GM18502 (cell line): ENCODE results near the gene PSME3IP1.

Experiments used
- ATAC-seq: cut with Tn5 transposase; IDR thresholded peaks from one replicate; pipeline ENCODE4 v1.9.1; 2021; ENCODE audit warnings: mild to moderate bottlenecking; ENCODE audit not compliant: unreplicated experiment, poor library complexity

PSME3IP1 gene

GRCh38 chr16:57146735-57147134 lies 39.1 kb downstream of the PSME3IP1 start:
- ATAC-seq = no peak

GRCh38 chr16:57146040-57146647 lies 39.7 kb downstream of the PSME3IP1 start:
- no peak for ATAC-seq

- ATAC-seq = no peak
These were observed 40.5 kb downstream of the PSME3IP1 start for GRCh38 chr16:57145046-57146021.

- ATAC-seq = no peak
These were observed 41.8 kb downstream of the PSME3IP1 start for GRCh38 chr16:57144027-57144426.

- ATAC-seq = no peak
These were observed 42.5 kb downstream of the PSME3IP1 start for GRCh38 chr16:57143149-57143921.

GRCh38 chr16:57141822-57142631 lies 43.8 kb downstream of the PSME3IP1 start:
- ATAC-seq = no peak

GRCh38 chr16:57140931-57141668 lies 44.7 kb downstream of the PSME3IP1 start:
- ATAC-seq = no peak

- ATAC-seq = no peak
These were observed 47.4 kb downstream of the PSME3IP1 start for GRCh38 chr16:57138281-57138935.

GRCh38 chr16:57137566-57138273 lies 48.1 kb downstream of the PSME3IP1 start:
- no peak for ATAC-seq

GRCh38 chr16:57137043-57137442 lies 48.8 kb downstream of the PSME3IP1 start:
- ATAC-seq = no peak

GRCh38 chr16:57134982-57135381 lies 50.9 kb downstream of the PSME3IP1 start:
- no peak for ATAC-seq

- ATAC-seq = no peak
These were observed 52.0 kb downstream of the PSME3IP1 start for GRCh38 chr16:57133886-57134285.

GRCh38 chr16:57133031-57133430 lies 52.8 kb downstream of the PSME3IP1 start:
- no peak for ATAC-seq

GRCh38 chr16:57132470-57132869 lies 53.4 kb downstream of the PSME3IP1 start:
- no peak for ATAC-seq

- ATAC-seq = no peak
These were observed 54.4 kb downstream of the PSME3IP1 start for GRCh38 chr16:57131351-57131970.

GRCh38 chr16:57130950-57131321 lies 54.9 kb downstream of the PSME3IP1 start:
- ATAC-seq = no peak

GRCh38 chr16:57128771-57129389 lies 57.0 kb downstream of the PSME3IP1 start:
- ATAC-seq = peak; percentile 57
